HepG2 (cell line): Measurements from ENCODE around the gene NHERF2. TPM values are rescaled to one million over a fixed set of nuclear protein-coding genes. Genes with fewer than 3 reads are reported as not detected.
A peak's percentile ranks its signal among the peaks of the same experiment; 100 is the strongest.

ENCODE experiments used
- ATF5 ChIP-seq: sonication (generic); formaldehyde crosslinking; IDR thresholded peaks from 2 replicates; pipeline ENCODE4 v1.4.0; 2020; ENCODE audit warnings: mild to moderate bottlenecking, low read depth, missing genetic modification reagents
- ETS1 ChIP-seq: sonication (generic); formaldehyde crosslinking; IDR thresholded peaks from 2 replicates; pipeline ENCODE4 v1.4.0; 2020; ENCODE audit warnings: missing genetic modification reagents
- FOXA1 ChIP-seq, 2 experiments: fragments of 450-650 bp in 1 of 2; sonication (generic) in 1 of 2; formaldehyde crosslinking in 1 of 2; IDR thresholded peaks; 2 replicates each; pipeline versions ENCODE4 v1.4.0 to v1.6.1; 2016 to 2020; ENCODE audit warnings: missing genetic modification reagents in 1 of 2
- FOXP4 ChIP-seq: sonication (generic); formaldehyde crosslinking; IDR thresholded peaks from 2 replicates; pipeline ENCODE4 v1.4.0; 2020; ENCODE audit warnings: missing genetic modification reagents
- ISX ChIP-seq: sonication (generic); formaldehyde crosslinking; conservative IDR thresholded peaks from 2 replicates; pipeline ENCODE4 v1.5.0; 2020; ENCODE audit warnings: missing genetic modification reagents
- MAFF ChIP-seq: IDR thresholded peaks from 2 replicates; pipeline ENCODE4 v1.6.1; 2011; ENCODE audit warnings: low read depth, low read length, improper control_type of control experiment
- MIXL1 ChIP-seq: IDR thresholded peaks from 2 replicates; pipeline ENCODE4 v1.6.1; 2016
- MTF1 ChIP-seq: sonication (generic); formaldehyde crosslinking; IDR thresholded peaks from 2 replicates; pipeline ENCODE4 v1.5.0; 2020; ENCODE audit warnings: missing genetic modification reagents
- MXD3 ChIP-seq: IDR thresholded peaks from 2 replicates; pipeline ENCODE4 v1.6.1; 2016; ENCODE audit warnings: mild to moderate bottlenecking, missing biosample characterization, missing genetic modification reagents
- NFKBIZ ChIP-seq: IDR thresholded peaks from 2 replicates; pipeline ENCODE4 v1.6.1; 2018; ENCODE audit warnings: missing genetic modification reagents, missing compliant biosample characterization
- RAD51 ChIP-seq: fragments of 450-650 bp; IDR thresholded peaks from 2 replicates; pipeline ENCODE4 v1.6.1; 2016; ENCODE audit warnings: borderline replicate concordance
- SNAPC4 ChIP-seq: sonication (generic); formaldehyde crosslinking; IDR thresholded peaks from 2 replicates; pipeline ENCODE4 v1.4.0; 2020; ENCODE audit warnings: mild to moderate bottlenecking, missing genetic modification reagents
- TP53 ChIP-seq: sonication (generic); formaldehyde crosslinking; conservative IDR thresholded peaks from 2 replicates; pipeline ENCODE4 v1.4.0; 2020; ENCODE audit warnings: missing genetic modification reagents
- ZNF296 ChIP-seq: sonication (generic); formaldehyde crosslinking; conservative IDR thresholded peaks from 2 replicates; pipeline ENCODE4 v1.5.0; 2020; ENCODE audit warnings: mild to moderate bottlenecking, missing genetic modification reagents
- ZNF382 ChIP-seq: sonication (generic); formaldehyde crosslinking; IDR thresholded peaks from 2 replicates; pipeline ENCODE4 v1.5.0; 2020; ENCODE audit warnings: missing genetic modification reagents, mild to moderate bottlenecking, borderline replicate concordance
- ZNF652 ChIP-seq: IDR thresholded peaks from 2 replicates; pipeline ENCODE4 v1.6.1; 2016; ENCODE audit warnings: low read depth, borderline replicate concordance
- ZNF768 ChIP-seq: sonication (generic); formaldehyde crosslinking; IDR thresholded peaks from 2 replicates; pipeline ENCODE4 v1.4.0; 2020; ENCODE audit warnings: missing genetic modification reagents
- ZNF792 ChIP-seq: IDR thresholded peaks from 2 replicates; pipeline ENCODE4 v1.6.1; 2016
- ZUFSP ChIP-seq: sonication (generic); formaldehyde crosslinking; IDR thresholded peaks from 2 replicates; pipeline ENCODE4 v1.9.0; 2021; ENCODE audit warnings: missing genetic modification reagents, mild to moderate bottlenecking, borderline replicate concordance
- polyA plus RNA-seq, 8 experiments: library from polyadenylated mRNA; depleted of rRNA in 3 of 8; stranded (reverse) in 7 of 8; unstranded in 1 of 8; fragments of >200 nt; fragmentation: Illumina TruSeq in 4 of 8; extraction: Trizol in 4 of 8; gene quantifications; 2 replicates each; pipeline versions ENCODE4 v1.2.1 to v1.2.3, GENCODE V29; 2011 to 2016; ENCODE audit warnings: low read depth in 4 of 8, missing spikeins in 1 of 8, mixed read lengths in 1 of 8; ENCODE audit not compliant: insufficient read depth in 1 of 8
- total RNA-seq, 5 experiments: library from RNA; depleted of rRNA; stranded (reverse); fragments of >200 nt; fragmentation: Illumina TruSeq; extraction: Trizol; gene quantifications; 2 replicates each; pipeline ENCODE4 v1.2.3, GENCODE V29; 2016; ENCODE audit warnings: low read depth in 1 of 5

The NHERF2 gene
- total and polyA plus RNA-seq, 2 of the 13 experiments (the other 11 are each of a cell fraction or from before 2014, with no cell fraction given) = 23.7 to 39.3 TPM

- TF ChIP-seq ZNF296 (CRISPR knock-in tag) (no peak), MXD3 (CRISPR knock-in tag) (no peak), ZNF382 (CRISPR knock-in tag) (no peak), ETS1 (CRISPR knock-in tag) (no peak), TP53 (CRISPR knock-in tag) (no peak), FOXA1 (IDR thresholded peaks at IDR 0.05) (no peak), FOXA1 (CRISPR knock-in tag; IDR thresholded peaks at IDR 0.05) (0 out of 2 replicates have a peak, but pooled peaks have one; percentile 22), ZNF768 (CRISPR knock-in tag) (no peak), SNAPC4 (CRISPR knock-in tag) (no peak), MIXL1 (CRISPR knock-in tag) (no peak), RAD51 (no peak), ISX (CRISPR knock-in tag) (no peak), ZUFSP (CRISPR knock-in tag) (no peak), FOXP4 (CRISPR knock-in tag) (peak; percentile 30; the same call in 1 of the 2 replicates), MTF1 (CRISPR knock-in tag) (no peak), NFKBIZ (CRISPR knock-in tag) (no peak), ATF5 (no peak), ZNF792 (no peak), MAFF (no peak), ZNF652 (CRISPR knock-in tag) (no peak)
Observed at GRCh38 chr16:2019921-2020831, 6.5 kb upstream of the NHERF2 start (continued).
